D721Med (cell line): ENCODE measurements around the gene IQGAP2.

ENCODE experiments used
- DNase-seq: peaks from one replicate; pipeline ENCODE4 v3.0.0; 2011; ENCODE audit warnings: low spot score; ENCODE audit not compliant: insufficient read length
- FAIRE-seq: peaks from 2 replicates; lab custom pipeline; 2011; peaks lifted over from hg19 to GRCh38; lab: Jason Lieb, UNC
- TF ChIP-seq, protein P1 (sequence below): IDR thresholded peaks from 2 replicates; pipeline ENCODE4 v1.5.1; 2012; ENCODE audit warnings: mild to moderate bottlenecking, control low read depth; ENCODE audit not compliant: insufficient read depth; ENCODE audit errors: missing control alignments

Gene IQGAP2

GRCh38 chr5:76634661-76635060 is 231.6 kb downstream of the IQGAP2 start:
- DNase-seq (no peak), FAIRE-seq (no peak)
- TF ChIP-seq, protein P1, sequence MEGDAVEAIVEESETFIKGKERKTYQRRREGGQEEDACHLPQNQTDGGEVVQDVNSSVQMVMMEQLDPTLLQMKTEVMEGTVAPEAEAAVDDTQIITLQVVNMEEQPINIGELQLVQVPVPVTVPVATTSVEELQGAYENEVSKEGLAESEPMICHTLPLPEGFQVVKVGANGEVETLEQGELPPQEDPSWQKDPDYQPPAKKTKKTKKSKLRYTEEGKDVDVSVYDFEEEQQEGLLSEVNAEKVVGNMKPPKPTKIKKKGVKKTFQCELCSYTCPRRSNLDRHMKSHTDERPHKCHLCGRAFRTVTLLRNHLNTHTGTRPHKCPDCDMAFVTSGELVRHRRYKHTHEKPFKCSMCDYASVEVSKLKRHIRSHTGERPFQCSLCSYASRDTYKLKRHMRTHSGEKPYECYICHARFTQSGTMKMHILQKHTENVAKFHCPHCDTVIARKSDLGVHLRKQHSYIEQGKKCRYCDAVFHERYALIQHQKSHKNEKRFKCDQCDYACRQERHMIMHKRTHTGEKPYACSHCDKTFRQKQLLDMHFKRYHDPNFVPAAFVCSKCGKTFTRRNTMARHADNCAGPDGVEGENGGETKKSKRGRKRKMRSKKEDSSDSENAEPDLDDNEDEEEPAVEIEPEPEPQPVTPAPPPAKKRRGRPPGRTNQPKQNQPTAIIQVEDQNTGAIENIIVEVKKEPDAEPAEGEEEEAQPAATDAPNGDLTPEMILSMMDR, result no peak

GRCh38 chr5:76637490-76637889 is 234.4 kb downstream of the IQGAP2 start:
- no peak for DNase-seq
- TF ChIP-seq, protein P1, result no peak
- FAIRE-seq, result no peak

DNA sequence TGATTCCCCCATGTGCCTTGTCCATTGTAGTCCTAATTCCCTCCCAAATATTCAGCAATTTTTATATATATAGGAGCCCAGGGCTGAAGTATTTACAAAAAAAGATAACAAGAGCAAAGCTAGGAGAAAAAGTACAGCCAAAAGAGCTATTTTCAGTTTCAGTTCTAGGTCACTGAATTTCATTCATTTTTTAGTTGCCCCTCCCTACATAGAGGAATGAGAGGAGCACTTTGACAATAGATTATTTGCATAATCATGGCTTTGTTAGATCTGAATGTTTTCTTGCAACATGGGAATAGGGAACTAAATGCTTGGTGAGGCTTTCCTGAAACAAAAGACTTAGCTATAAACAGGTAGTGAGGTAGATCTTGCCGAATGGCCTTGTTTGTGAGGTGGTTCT is 235.4 kb downstream of the IQGAP2 start:
- DNase-seq (no peak), FAIRE-seq (no peak)
- TF ChIP-seq, protein P1, result no peak

GRCh38 chr5:76641514-76642120 is 238.5 kb downstream of the IQGAP2 start:
- TF ChIP-seq, protein P1, result peak; percentile 88
- FAIRE-seq, result no peak
- peak; percentile 23 for DNase-seq

DNA sequence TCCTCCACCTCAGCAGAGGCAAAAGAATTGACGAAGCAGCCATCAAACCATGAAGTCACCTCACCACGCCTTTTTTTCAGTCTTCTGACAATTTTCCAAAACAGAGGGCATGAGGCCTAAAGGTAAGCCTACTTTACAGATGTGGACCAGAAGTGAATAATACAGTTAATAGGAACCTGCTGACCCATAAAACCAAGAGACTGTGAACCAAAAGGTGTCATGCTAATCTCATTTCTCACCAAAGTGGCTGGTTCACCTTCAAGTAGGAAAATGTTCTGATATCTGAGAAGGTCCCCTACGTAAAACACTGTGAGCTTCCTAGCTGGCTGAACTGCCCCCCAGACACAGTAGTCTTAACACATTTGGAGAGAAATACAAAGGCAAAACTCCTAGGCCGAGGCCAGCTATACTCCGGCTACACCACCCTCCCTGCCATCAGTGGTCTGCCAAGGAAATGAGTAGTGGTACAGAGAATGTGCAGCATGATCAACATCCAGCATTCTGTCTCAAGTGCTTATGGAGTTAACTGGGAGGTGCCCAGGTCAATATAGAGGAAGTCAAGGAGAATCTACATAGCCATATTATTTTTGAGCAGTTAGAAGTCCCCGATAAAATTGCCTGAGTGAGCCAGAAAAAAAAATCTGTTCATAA is 239.4 kb downstream of the IQGAP2 start:
- TF ChIP-seq, protein P1, result no peak
- FAIRE-seq, result no peak

DNA sequence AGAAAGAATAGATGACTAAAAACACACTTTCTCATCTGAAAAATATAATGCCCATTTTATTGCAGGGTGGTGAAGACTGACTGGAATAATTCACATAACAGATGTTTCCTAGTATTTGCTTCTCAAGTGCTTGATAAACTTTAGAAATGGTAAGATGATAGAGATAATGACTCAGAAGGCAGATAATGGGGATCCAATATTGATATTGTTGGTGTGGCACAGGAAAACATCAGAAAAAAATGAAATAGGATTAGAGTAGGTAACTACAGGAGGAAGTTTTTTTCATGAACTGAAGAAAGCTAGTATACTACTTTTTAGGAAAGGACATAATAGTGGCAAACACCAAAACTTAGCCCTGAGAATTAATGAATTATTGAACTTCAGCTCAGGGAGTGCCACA is 240.3 kb downstream of the IQGAP2 start:
- TF ChIP-seq, protein P1, result no peak
- FAIRE-seq (no peak), DNase-seq (no peak)

More for the DNA sequence above, 239.4 kb downstream of the IQGAP2 start:
- DNase-seq, result no peak

GRCh38 chr5:76649140-76649539 is 246.1 kb downstream of the IQGAP2 start:
- FAIRE-seq (no peak), DNase-seq (no peak)
- TF ChIP-seq, protein P1, result no peak
